Activated CD4-positive, alpha-beta T cell treated with anti-CD3 and anti-CD28 coated beads, Interleukin-2, amount 50 U/mL, for 16 hours (primary cell): ENCODE data around the gene C20orf144.

Experiments used
- DNase-seq: peaks from one replicate; pipeline ENCODE4 v3.0.0-alpha.2; 2020

C20orf144 gene

GRCh38 chr20:33677991-33678702, 16.0 kb downstream of the C20orf144 start:
- DNase-seq: no peak

- peak; percentile 76 for DNase-seq
Observed at GRCh38 chr20:33679758-33680485, 17.8 kb downstream of the C20orf144 start.

GRCh38 chr20:33680686-33681085, 18.6 kb downstream of the C20orf144 start:
- DNase-seq: no peak

- DNase-seq: no peak
Observed at GRCh38 chr20:33681288-33681687, 19.2 kb downstream of the C20orf144 start.

- DNase-seq: peak; percentile 42
Observed at GRCh38 chr20:33681728-33682353, 19.7 kb downstream of the C20orf144 start.

GRCh38 chr20:33684533-33685327, 22.6 kb downstream of the C20orf144 start:
- no peak for DNase-seq

- DNase-seq: peak; percentile 77
Observed at GRCh38 chr20:33685328-33686099, 23.4 kb downstream of the C20orf144 start.

- DNase-seq: peak; percentile 97
Observed at GRCh38 chr20:33686100-33686983, 24.2 kb downstream of the C20orf144 start, which contains the start of gene E2F1. TSS of gene E2F1 (minus strand) at chr20:33686385. CDS start at chr20:33686264, 121 bp downstream.

GRCh38 chr20:33686984-33687366, 24.8 kb downstream of the C20orf144 start:
- no peak for DNase-seq

GRCh38 chr20:33687370-33687915, 25.3 kb downstream of the C20orf144 start:
- no peak for DNase-seq

- peak; percentile 44 for DNase-seq
Observed at GRCh38 chr20:33687993-33688937, 26.1 kb downstream of the C20orf144 start.

GRCh38 chr20:33688938-33689424, 26.9 kb downstream of the C20orf144 start:
- DNase-seq: no peak

- DNase-seq: no peak
Observed at GRCh38 chr20:33689493-33689892, 27.4 kb downstream of the C20orf144 start.

GRCh38 chr20:33689973-33690372, 27.8 kb downstream of the C20orf144 start:
- peak; percentile 73 for DNase-seq

GRCh38 chr20:33693289-33693688, 31.2 kb downstream of the C20orf144 start:
- DNase-seq: no peak

- DNase-seq: no peak
Observed at GRCh38 chr20:33693741-33694638, 31.9 kb downstream of the C20orf144 start.

GRCh38 chr20:33694639-33695012, 32.5 kb downstream of the C20orf144 start:
- DNase-seq: no peak

- no peak for DNase-seq
Observed at GRCh38 chr20:33696448-33696847, 34.3 kb downstream of the C20orf144 start.
